GM12892 (cell line): Measurements from ENCODE around the gene AGPAT4.

Experiments
- POLR2A ChIP-seq: IDR thresholded peaks from 2 replicates; pipeline ENCODE4 v1.6.1; 2011; ENCODE audit warnings: low read depth, low read length, control low read depth
- POLR2AphosphoS5 ChIP-seq: IDR thresholded peaks from 2 replicates; pipeline ENCODE4 v1.6.1; 2011; ENCODE audit warnings: low read depth, low read length, control low read depth

GRCh38 chr6:161166677-161167076, 107.2 kb downstream of the AGPAT4 start:
- no peak for TF ChIP-seq POLR2A
- no peak for TF ChIP-seq POLR2AphosphoS5
